Measurements from ENCODE around the gene NCAM1.

GRCh38 chr11:113022262-113022661 lies 61.0 kb downstream of the NCAM1 start:
- TF ChIP-seq CTCF (IDR thresholded peaks at IDR 0.05) (no peak), POLR2A (IDR thresholded peaks at IDR 0.05) (no peak)

Measured in right lobe of liver (tissue), 4 donors.